ENCODE results near the gene CYS1. TPM values are rescaled to one million over a fixed set of nuclear protein-coding genes. Genes with fewer than 3 reads are reported as not detected.
"Not testable (repeated sequence)": the region's sequence is repeated elsewhere in the genome, so short reads cannot be mapped to it uniquely, and the experiment has no call there.

CYS1 gene
- 0.13 TPM in 1 of 2 replicates, not detected in the other for total RNA-seq (2014; rRNA removed)
- 0.35 TPM for polyA plus RNA-seq (2012)

- no peak for DNase-seq (ENCODE audit: low read depth)
These were observed at the start of gene CYS1 for GRCh38 chr2:10079870-10080535. Gene CYS1 (minus strand): TSS chr2:10080411. CDS start chr2:10080223, 188 bp downstream.

DNA sequence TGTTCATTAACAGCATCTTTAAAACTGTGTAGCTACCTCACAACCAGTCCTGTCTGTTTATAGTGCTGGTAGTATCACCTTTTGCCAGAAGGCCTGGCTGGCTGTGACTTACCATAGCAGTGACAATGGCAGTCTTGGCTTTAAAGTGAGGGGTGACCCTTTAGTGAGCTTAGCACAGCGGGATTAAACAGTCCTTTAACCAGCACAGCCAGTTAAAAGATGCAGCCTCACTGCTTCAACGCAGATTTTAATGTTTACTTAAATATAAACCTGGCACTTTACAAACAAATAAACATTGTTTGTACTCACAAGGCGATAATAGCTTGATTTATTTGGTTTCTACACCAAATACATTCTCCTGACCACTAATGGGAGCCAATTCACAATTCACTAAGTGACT, 49.3 kb upstream of the CYS1 start:
- DNase-seq (ENCODE audit: low read depth): no peak

DNA sequence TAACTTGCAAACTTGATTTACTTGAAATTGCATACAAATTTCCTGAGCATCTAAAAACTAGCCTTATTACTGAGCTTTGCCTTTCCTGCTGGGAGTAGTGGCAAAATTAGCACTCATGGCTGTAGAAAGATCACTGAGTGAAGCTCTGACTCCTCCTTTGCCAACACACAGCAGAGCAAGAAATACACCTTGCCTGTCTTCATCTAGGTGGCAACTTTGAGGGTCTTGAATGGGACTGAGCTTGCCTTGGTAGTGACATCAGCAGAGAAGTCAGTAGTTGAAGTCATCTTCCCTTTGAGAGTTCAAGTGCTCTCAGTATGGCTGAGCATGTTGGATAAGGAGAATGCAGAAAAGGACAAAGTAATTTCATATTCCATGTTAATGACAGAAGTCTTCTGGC, 48.2 kb upstream of the CYS1 start:
- DNase-seq (ENCODE audit: low read depth): no peak

DNA sequence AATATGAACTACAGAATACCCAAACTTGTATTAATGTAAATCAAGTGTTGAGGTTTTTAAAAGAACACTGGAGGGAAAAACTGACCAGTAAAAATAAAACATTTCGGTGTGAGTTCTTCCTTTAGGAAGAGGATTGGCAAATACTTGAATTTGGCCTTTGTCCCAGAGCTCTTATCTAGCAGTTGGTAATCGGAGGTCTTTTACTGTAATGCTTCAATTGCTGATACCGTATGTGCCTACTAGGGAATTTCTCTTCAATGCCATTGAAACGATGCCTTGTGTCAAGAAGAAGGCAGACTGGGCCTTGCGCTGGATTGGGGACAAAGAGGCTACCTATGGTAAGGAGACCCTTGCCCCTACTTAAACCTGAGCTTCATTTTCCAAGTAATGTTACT, 46.4 kb upstream of the CYS1 start:
- DNase-seq (ENCODE audit: low read depth): no peak

- DNase-seq (ENCODE audit: low read depth): no peak
These were observed 45.8 kb upstream of the CYS1 start for GRCh38 chr2:10125842-10126631.

GRCh38 chr2:10124538-10125045, 44.4 kb upstream of the CYS1 start:
- peak; percentile 73 for DNase-seq (ENCODE audit: low read depth)

DNA sequence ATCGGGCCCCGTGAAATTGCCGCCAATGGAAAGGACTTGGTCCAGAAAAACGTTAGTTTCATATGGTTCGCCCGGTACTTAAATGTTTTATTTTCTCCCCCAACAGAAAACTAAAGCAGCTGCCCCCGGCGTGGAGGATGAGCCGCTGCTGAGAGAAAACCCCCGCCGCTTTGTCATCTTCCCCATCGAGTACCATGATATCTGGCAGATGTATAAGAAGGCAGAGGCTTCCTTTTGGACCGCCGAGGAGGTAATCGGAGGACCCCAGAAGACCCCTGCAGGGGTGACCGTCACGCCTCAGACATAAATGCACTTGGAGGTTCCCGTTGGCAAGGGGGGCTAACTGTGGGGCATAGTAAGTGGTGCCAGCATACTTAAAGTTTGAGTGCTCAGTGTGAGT, 43.1 kb upstream of the CYS1 start:
- DNase-seq (ENCODE audit: low read depth): no peak

GRCh38 chr2:10122500-10123280, 42.5 kb upstream of the CYS1 start, which contains the start of gene RRM2:
Gene RRM2 (plus strand): TSS chr2:10122739. CDS start chr2:10122799, 60 bp downstream.
- DNase-seq (ENCODE audit: low read depth): peak; percentile 92

DNA sequence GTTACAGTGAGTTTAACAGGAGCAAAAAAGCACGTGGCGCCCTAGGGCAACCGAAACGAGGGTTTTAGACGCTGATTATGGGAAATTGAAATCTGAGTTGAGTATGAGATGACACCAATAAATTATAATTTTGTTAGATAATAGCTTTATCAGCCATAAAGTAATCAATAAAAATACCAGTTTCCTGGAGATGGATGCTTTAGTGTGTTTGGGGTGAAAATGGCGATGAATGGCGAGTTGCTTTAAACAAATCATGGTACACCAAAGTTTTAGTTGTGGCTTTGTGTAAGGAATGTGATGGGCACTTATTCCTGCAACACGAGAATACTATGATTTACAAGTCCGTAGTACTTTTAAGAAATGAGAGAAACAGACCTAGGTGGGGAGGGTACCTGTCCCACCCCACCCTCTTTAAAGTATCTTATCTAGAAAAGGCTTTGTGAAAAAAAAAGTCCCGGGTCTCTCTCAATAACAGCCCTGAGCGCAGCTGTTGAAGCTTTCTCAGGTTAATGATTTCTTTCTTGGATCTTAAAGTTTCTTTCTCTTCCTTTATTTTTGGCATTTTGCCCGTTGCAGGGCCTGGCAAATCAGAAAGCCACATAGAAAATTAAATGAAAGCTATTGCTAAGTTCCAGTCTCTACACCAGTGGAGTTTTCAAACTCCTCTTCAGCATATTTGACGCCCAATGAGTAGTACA, 40.8 kb upstream of the CYS1 start:
- peak; percentile 62 for DNase-seq (ENCODE audit: low read depth)

GRCh38 chr2:10120158-10120876, 40.1 kb upstream of the CYS1 start:
- DNase-seq (ENCODE audit: low read depth): peak; percentile 89

DNA sequence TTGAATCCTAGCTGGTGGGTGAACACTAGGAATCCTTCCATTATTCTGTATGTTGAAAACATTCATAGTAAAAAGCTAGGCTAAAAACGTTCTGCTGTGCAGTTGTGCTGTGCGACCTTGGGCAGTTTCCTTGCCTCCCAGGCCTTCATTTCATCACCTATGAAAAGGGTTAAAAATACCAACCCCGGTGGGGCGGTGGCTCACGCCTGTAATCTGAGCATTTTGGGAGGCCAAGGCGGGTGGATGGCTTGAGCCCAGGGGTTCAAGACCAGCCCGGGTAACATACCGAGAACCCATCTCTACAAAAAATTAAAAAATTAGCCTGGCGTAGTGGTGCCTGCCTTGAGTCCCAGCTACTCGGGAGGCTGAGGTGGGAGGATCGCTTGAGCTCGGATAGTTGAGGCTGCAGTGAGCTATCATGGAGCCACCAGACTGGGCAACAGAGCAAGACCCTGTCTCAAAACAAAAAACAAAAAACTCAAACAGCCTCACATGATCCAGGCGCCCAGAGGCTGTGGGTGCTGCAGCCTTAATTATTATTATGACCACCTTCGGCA, 39.5 kb upstream of the CYS1 start:
- no peak for DNase-seq (ENCODE audit: low read depth)

DNA sequence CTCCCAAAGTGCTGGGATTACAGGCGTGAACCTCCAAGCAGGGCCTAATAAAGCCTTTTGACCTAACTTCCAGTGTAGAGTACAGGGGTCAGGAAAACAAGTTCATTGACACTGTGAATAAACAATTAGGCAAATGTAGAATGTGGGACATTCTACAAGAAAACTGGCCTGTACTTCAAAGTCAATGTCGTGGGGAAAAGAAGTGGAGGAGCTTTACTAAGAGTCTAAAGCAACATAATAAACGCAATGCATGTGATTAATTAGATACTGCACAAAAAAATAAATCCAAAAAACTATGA, 38.8 kb upstream of the CYS1 start:
- no peak for DNase-seq (ENCODE audit: low read depth)

- DNase-seq (ENCODE audit: low read depth): no peak
These were observed 29.1 kb upstream of the CYS1 start for GRCh38 chr2:10109311-10109710.

GRCh38 chr2:10104906-10105305, 24.7 kb upstream of the CYS1 start:
- not testable (repeated sequence) for DNase-seq (ENCODE audit: low read depth)

DNA sequence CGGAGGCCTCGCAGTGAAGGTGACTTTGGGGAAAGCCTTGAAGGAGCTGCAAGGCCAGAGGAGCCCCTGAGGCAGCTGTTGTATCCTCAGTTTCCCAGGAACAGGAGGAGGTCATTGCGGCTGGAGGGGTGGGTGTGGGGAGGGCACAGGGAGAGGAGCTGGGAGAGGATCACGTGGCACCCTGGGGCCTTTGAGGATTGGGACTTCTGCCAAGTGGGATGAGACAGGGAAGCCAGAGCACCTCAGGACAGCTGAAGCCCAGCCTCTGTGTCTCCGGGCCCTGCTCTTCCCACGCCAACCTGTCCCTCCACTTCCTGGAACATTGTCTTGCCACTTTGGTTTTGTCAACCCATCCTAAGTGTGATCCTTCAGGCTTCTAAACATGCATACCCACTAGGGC, 23.0 kb upstream of the CYS1 start:
- DNase-seq (ENCODE audit: low read depth): no peak

- no peak for DNase-seq (ENCODE audit: low read depth)
These were observed 21.3 kb upstream of the CYS1 start for GRCh38 chr2:10101491-10101890.

DNA sequence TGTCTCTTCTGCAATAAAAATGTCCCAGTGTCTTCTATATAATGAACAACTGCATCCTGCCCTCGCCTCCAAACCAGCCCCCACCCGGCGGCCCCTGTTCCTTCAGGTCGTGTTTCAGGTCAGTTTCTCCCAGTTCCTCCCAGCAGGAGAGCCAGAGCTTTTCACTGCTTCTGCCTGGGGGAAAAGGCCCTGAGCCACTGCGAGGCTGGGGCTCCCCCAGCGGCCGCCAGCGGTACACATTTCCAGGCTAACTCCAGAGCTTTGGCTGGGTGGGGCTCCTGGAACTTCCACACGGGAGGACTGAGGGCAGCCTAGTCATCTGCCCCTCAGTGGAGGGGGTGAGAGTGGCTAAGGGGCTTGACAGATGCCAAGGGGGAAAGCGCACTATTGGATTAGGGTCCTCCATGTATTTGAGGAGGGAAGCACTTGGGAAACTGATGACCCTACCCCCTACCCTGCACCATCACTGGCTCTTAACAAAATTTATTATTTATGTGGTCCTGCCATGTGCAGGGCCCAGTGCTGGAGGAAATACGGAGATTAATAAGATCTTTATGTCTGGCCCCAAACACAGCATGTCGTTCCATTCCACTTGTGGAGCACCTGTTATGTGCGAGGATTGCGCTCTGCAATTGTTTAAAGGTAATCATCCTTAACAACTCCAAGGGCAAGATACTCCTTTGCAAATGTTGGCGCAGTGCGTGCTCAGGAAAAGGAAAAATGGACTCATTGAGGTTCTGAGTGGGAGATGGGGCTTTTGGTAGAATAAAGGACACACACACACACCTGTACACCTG, 17.3 kb upstream of the CYS1 start:
- DNase-seq (ENCODE audit: low read depth): peak; percentile 47

DNA sequence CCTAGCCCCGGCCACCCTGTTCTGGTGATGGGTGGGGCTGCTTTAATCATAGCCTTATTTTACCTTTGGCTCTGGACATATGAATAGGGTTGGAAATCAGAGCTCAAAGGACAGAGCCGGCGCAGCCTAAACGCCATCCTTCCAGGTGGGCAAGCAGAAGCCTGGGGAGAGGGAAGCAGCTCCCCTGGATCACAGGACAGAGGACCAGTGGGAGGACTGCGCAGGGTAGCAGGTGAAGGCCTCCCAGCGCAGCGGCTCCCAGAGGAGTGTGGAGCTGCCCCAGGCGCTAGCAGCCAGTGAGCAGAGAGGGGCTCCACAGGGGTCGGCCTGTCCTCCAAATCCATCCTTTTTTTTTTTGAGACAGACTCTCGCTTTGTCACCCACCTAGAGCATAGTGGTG, 16.4 kb upstream of the CYS1 start:
- no peak for DNase-seq (ENCODE audit: low read depth)

- DNase-seq (ENCODE audit: low read depth): no peak
These were observed 15.0 kb upstream of the CYS1 start for GRCh38 chr2:10095175-10095574.

All from LHCN-M2 (cell line).